SK-N-SH (cell line): ENCODE measurements around the gene RBM10. TPM values are rescaled to one million over a fixed set of nuclear protein-coding genes. Genes with fewer than 3 reads are reported as not detected.

Source experiments
- CTCF ChIA-PET: fragments of 300-600, 350-600 bp; formaldehyde crosslinking; extraction: SDS; loops from one replicate; lab custom pipeline; 2021; lab: Yijun Ruan, JAX
- POLR2A ChIA-PET: fragments of 350-600 bp; sonication (Branson Sonifier 250); formaldehyde crosslinking; extraction: SDS; loops from one replicate; lab custom pipeline; 2020; ENCODE audit warnings: antibody characterized with exemption, inconsistent platforms; lab: Yijun Ruan, JAX
- DNase-seq: peaks from one replicate; pipeline ENCODE4 v3.0.0; 2012
- H2AFZ ChIP-seq: fragments of 200-600 bp; sonication (generic); 2 replicates; pipeline ENCODE4 v1.8.1; 2016; ENCODE audit warnings: antibody characterized with exemption, mild to moderate bottlenecking, low read depth
- H3F3A ChIP-seq: fragments of 200-600 bp; sonication (generic); replicated peaks from 2 replicates; pipeline ENCODE3; 2016; ENCODE audit warnings: antibody characterized with exemption, mild to moderate bottlenecking; ENCODE audit not compliant: insufficient read depth
- H3K27ac ChIP-seq, 2 experiments: fragments of 200-500 bp in 1 of 2; fragments of 200-600 bp in 1 of 2; sonication (Bioruptor generic) in 1 of 2; sonication (generic), shearing (Covaris generic) in 1 of 2; 2 replicates each; pipeline versions ENCODE4 v1.5.1 to v1.6.1; 2014 to 2016; ENCODE audit warnings: low read depth in 2 of 2, inconsistent platforms in 1 of 2, low read length in 1 of 2, mild to moderate bottlenecking in 1 of 2, mixed read lengths in 1 of 2
- H3K27me3 ChIP-seq: fragments of 200-600 bp; sonication (generic), shearing (Covaris generic); 2 replicates; pipeline ENCODE4 v1.6.1; 2016; ENCODE audit warnings: mixed run types; ENCODE audit not compliant: insufficient read depth
- H3K36me3 ChIP-seq, 2 experiments: fragments of 200-500 bp in 1 of 2; fragments of 200-600 bp in 1 of 2; sonication (Bioruptor generic) in 1 of 2; sonication (generic) in 1 of 2; replicated peaks in 1 of 2; 2 replicates each; pipeline versions ENCODE3 to v1.5.1; 2014 to 2016; ENCODE audit warnings: low read length in 1 of 2, mild to moderate bottlenecking in 1 of 2; ENCODE audit not compliant: insufficient read depth in 2 of 2, control insufficient read depth in 1 of 2
- H3K4me1 ChIP-seq, 2 experiments: fragments of 200-500 bp in 1 of 2; fragments of 200-600 bp in 1 of 2; sonication (Bioruptor generic) in 1 of 2; sonication (generic), shearing (Covaris generic) in 1 of 2; 2 replicates each; pipeline versions ENCODE4 v1.5.1 to v1.6.1; 2014 to 2016; ENCODE audit warnings: low read depth in 1 of 2, low read length in 1 of 2, mixed run types in 1 of 2; ENCODE audit not compliant: insufficient read depth in 2 of 2, control insufficient read depth in 1 of 2
- H3K4me2 ChIP-seq: fragments of 200-600 bp; sonication (generic), shearing (Covaris generic); 2 replicates; pipeline ENCODE4 v1.6.1; 2017; ENCODE audit warnings: mixed run types
- H3K4me3 ChIP-seq, 2 experiments: fragments of 200-500 bp in 1 of 2; fragments of 200-600 bp in 1 of 2; sonication (Bioruptor generic) in 1 of 2; sonication (generic), shearing (Covaris generic) in 1 of 2; 2 replicates each; pipeline versions ENCODE4 v1.5.1 to v1.8.1; 2014 to 2016; ENCODE audit warnings: low read depth in 2 of 2, inconsistent platforms in 1 of 2, low read length in 1 of 2, mild to moderate bottlenecking in 1 of 2, mixed read lengths in 1 of 2, moderate library complexity in 1 of 2
- H3K79me2 ChIP-seq: fragments of 200-600 bp; sonication (generic); 2 replicates; pipeline ENCODE4 v1.8.1; 2017; ENCODE audit warnings: mild to moderate bottlenecking; ENCODE audit not compliant: insufficient read depth
- H3K9ac ChIP-seq: fragments of 200-600 bp; sonication (generic); 2 replicates; pipeline ENCODE4 v1.6.1; 2017; ENCODE audit warnings: mixed run types
- H3K9me2 ChIP-seq: fragments of 200-600 bp; sonication (generic); 2 replicates; pipeline ENCODE4 v1.6.1; 2017; ENCODE audit warnings: mixed run types
- H3K9me3 ChIP-seq: fragments of 200-600 bp; sonication (generic); 2 replicates; pipeline ENCODE4 v1.6.1; 2017; ENCODE audit warnings: mixed run types, mild to moderate bottlenecking, moderate library complexity
- H4K20me1 ChIP-seq: fragments of 200-600 bp; sonication (generic); 2 replicates; pipeline ENCODE4 v1.6.1; 2017; ENCODE audit warnings: mild to moderate bottlenecking, mixed run types; ENCODE audit not compliant: insufficient read depth
- EP300 ChIP-seq, 2 experiments: IDR thresholded peaks; 2 replicates each; pipeline versions ENCODE4 v1.4.0 to v1.6.1; 2012; ENCODE audit warnings: borderline replicate concordance in 1 of 2, low read depth in 1 of 2, low read length in 1 of 2
- GABPA ChIP-seq: IDR thresholded peaks from 2 replicates; pipeline ENCODE4 v1.4.0; 2012; ENCODE audit warnings: low read depth, mild to moderate bottlenecking
- MXI1 ChIP-seq: IDR thresholded peaks from 2 replicates; pipeline ENCODE4 v1.6.1; 2012; ENCODE audit warnings: mild to moderate bottlenecking, low read depth, low read length, improper control_type of control experiment
- PBX3 ChIP-seq: IDR thresholded peaks from 2 replicates; pipeline ENCODE4; 2012
- POLR2AphosphoS5 ChIP-seq: IDR thresholded peaks from 2 replicates; pipeline ENCODE4 v1.6.1; 2012; ENCODE audit warnings: low read depth, low read length
- RAD21 ChIP-seq: IDR thresholded peaks from 2 replicates; pipeline ENCODE4 v1.6.1; 2012; ENCODE audit warnings: mild to moderate bottlenecking, low read length
- RCOR1 ChIP-seq: fragments of 150-350 bp; IDR thresholded peaks from 2 replicates; pipeline ENCODE4 v1.6.1; 2017; ENCODE audit warnings: antibody characterized with exemption, low read length
- SIN3A ChIP-seq: IDR thresholded peaks from 2 replicates; pipeline ENCODE4 v1.6.1; 2012; ENCODE audit warnings: low read depth, mild to moderate bottlenecking, low read length, moderate library complexity, borderline replicate concordance
- SMC3 ChIP-seq: IDR thresholded peaks from 2 replicates; pipeline ENCODE4 v1.6.1; 2012; ENCODE audit warnings: low read depth, low read length, improper control_type of control experiment
- TCF12 ChIP-seq: IDR thresholded peaks from 2 replicates; pipeline ENCODE4 v1.4.0; 2012
- USF1 ChIP-seq: IDR thresholded peaks from 2 replicates; pipeline ENCODE4 v1.4.0; 2012; ENCODE audit warnings: low read depth, borderline replicate concordance
- YY1 ChIP-seq: IDR thresholded peaks from 2 replicates; pipeline ENCODE4 v1.4.0; 2012; ENCODE audit warnings: low read depth, mild to moderate bottlenecking
- ZBTB33 ChIP-seq: IDR thresholded peaks from 2 replicates; pipeline ENCODE4 v1.4.0; 2012; ENCODE audit warnings: low read depth, borderline replicate concordance
- WGBS: methylation state at CpG from one replicate; pipeline ENCODE4 v1.1.6; 2017; ENCODE audit warnings: low lambda C conversion rate; 5-methylcytosine and 5-hydroxymethylcytosine counted together
- polyA plus RNA-seq, 3 experiments: library from polyadenylated mRNA; depleted of rRNA; stranded (reverse); fragments of >200 nt; gene quantifications; 2 replicates each; pipeline ENCODE4 v1.2.3, GENCODE V29; 2012
- TF ChIP-seq, protein P1 (sequence below): IDR thresholded peaks from 2 replicates; pipeline ENCODE4 v1.4.0; 2012; ENCODE audit warnings: low read depth
- TF ChIP-seq, protein P2 (sequence below): fragments of 150-350 bp; IDR thresholded peaks from 2 replicates; pipeline ENCODE4 v1.6.1; 2016; ENCODE audit warnings: mild to moderate bottlenecking, low read depth, low read length

Gene RBM10
- polyA plus RNA-seq, 1 of the 3 experiments (the other 2 are of a cell fraction), result 34.4 TPM

DNA sequence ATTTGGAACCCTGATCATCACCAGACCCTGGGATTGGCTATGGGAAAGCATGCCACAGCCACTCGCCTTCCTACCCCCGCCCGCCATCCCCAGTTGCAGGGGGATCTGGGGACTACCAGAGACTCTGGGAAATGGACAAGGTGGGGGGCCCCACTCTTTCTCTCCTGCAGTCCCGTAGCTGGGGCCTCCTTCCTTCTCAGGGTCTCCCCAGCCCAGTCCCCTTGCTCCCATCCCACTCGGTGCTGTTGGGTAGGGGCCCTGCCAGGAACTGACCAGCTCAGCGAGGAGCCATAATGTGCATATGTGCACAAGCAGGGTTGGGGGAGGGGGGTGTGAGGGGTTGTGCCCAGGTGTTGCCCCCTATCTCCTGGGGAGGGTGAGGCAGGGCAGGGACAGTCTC, 84.4 kb downstream of the RBM10 start:
- H3K79me2 ChIP-seq, result peaks cover 8% of the 10 kb centered on the region
- no peak overlapping the region for H3K9ac ChIP-seq
- peaks cover 2% of the 10 kb centered on the region; the same call in 1 of the 2 replicates for H4K20me1 ChIP-seq
- H3K27ac ChIP-seq, result no peak overlapping the region
- ChIA-PET POLR2A (no interaction called here), CTCF (no interaction called here)
- H3K9me3 ChIP-seq, result no peaks in the 10 kb centered on the region
- 100% methylated on average over 3 of the region's 6 CpGs for WGBS
- no peak overlapping the region for H3K4me3 ChIP-seq
- H3K4me1 ChIP-seq, result peaks cover 0 to 7% of the 10 kb centered on the region in 2 experiments; a peak in 2 of 4 replicates
- H3K9me2 ChIP-seq, result no peaks in the 10 kb centered on the region
- H3F3A ChIP-seq, result peaks cover 13% of the 10 kb centered on the region
- DNase-seq, result no peak
- no peak overlapping the region for H2AFZ ChIP-seq
- no peak overlapping the region for H3K4me2 ChIP-seq
- peaks cover 13 to 52% of the 10 kb centered on the region in 2 experiments for H3K36me3 ChIP-seq
- no peak for TF ChIP-seq GABPA
- no peaks in the 10 kb centered on the region for H3K27me3 ChIP-seq

DNA sequence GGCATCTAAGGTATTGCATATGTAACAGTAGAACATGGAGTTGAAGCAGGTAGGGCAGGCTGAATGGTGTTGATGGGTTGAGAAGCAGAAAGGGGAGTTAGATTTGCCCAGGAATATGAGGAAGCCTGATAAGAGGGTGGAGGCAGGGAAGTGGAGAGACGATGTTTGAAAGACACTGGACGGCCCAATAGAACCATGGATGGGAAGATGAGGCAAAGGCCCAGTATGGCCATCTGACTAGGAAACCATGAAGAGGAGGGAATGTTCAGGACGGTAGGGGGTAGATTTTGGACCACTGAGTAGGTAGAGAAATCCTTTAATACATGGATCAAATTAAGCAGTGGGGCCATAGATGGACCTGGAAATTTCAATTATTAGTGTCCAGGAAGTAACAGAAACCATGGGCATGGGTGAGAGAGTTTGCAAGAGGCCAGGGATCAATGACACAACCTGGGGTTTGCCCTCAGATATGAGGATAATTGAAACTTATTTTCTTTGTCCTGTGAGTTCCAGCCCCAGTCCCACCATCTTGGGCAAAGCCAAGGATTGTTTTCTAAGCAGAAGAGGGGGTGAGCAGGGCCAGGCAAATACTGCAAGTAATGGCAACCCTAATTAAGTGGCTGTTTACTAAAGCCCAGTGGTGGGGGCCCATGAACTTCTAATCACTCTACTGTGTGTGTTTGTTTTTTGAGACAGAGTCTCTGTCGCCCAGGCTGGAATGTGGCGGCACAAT, 85.3 kb downstream of the RBM10 start:
- CTCF ChIA-PET, result interaction anchor here (0.7 kb wide), 1 partner anchor 293 kb away, joined by 3 read pairs; no protein-coding TSS in a partner anchor
- POLR2A ChIA-PET, result no interaction called here
- H4K20me1 ChIP-seq, result peaks cover 5% of the 10 kb centered on the region; the same call in 1 of the 2 replicates
- no peak overlapping the region for H3K27ac ChIP-seq
- no peak overlapping the region for H2AFZ ChIP-seq
- no peak overlapping the region for H3K4me2 ChIP-seq
- WGBS, result 100% methylated on average over 5 of the region's 5 CpGs
- H3K27me3 ChIP-seq, result no peaks in the 10 kb centered on the region
- H3F3A ChIP-seq, result peaks cover 22% of the 10 kb centered on the region
- no peak overlapping the region for H3K4me3 ChIP-seq
- no peak for DNase-seq
- no peaks in the 10 kb centered on the region for H3K9me2 ChIP-seq
- no peak overlapping the region for H3K9ac ChIP-seq
- no peak for TF ChIP-seq RAD21
- TF ChIP-seq, protein P1, sequence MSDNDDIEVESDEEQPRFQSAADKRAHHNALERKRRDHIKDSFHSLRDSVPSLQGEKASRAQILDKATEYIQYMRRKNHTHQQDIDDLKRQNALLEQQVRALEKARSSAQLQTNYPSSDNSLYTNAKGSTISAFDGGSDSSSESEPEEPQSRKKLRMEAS, result no peak
- TF ChIP-seq SMC3, result no peak
- TF ChIP-seq, protein P2, sequence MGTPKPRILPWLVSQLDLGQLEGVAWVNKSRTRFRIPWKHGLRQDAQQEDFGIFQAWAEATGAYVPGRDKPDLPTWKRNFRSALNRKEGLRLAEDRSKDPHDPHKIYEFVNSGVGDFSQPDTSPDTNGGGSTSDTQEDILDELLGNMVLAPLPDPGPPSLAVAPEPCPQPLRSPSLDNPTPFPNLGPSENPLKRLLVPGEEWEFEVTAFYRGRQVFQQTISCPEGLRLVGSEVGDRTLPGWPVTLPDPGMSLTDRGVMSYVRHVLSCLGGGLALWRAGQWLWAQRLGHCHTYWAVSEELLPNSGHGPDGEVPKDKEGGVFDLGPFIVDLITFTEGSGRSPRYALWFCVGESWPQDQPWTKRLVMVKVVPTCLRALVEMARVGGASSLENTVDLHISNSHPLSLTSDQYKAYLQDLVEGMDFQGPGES, result no peak
- TF ChIP-seq TCF12, result no peak
- TF ChIP-seq YY1, result no peak
- TF ChIP-seq ZBTB33, result no peak
- no peak for TF ChIP-seq SIN3A
- TF ChIP-seq USF1, result no peak
- no peak for TF ChIP-seq PBX3
- no peak for TF ChIP-seq MXI1
- no peak for TF ChIP-seq POLR2AphosphoS5
- no peak for TF ChIP-seq RCOR1
- no peak for TF ChIP-seq EP300 (IDR thresholded peaks at IDR 0.05; ENCODE audit: borderline replicate concordance in 1 of 2, low read depth in 1 of 2, low read length in 1 of 2)
- H3K36me3 ChIP-seq, result peaks cover 9 to 43% of the 10 kb centered on the region in 2 experiments
- no peaks in the 10 kb centered on the region for H3K9me3 ChIP-seq
- peaks cover 16% of the 10 kb centered on the region for H3K79me2 ChIP-seq
- H3K4me1 ChIP-seq, result peaks cover 0 to 7% of the 10 kb centered on the region in 2 experiments; a peak in 2 of 4 replicates
